Muscle layer of colon (tissue), 2 donors: ENCODE measurements around the gene RPL21.

ENCODE experiments used
- H3K27ac ChIP-seq: one replicate; pipeline ENCODE4 v1.7.0; 2013; ENCODE audit warnings: low read depth, mild to moderate bottlenecking, low read length, moderate library complexity
- H3K27me3 ChIP-seq, 2 donors: one replicate each; pipeline ENCODE4 v1.7.0; 2013; ENCODE audit warnings: low read length in 2 of 2, mild to moderate bottlenecking in 2 of 2; ENCODE audit not compliant: insufficient read depth in 2 of 2, control insufficient read depth in 1 of 2
- H3K36me3 ChIP-seq: one replicate; pipeline ENCODE4 v1.7.0; 2013; ENCODE audit warnings: mild to moderate bottlenecking, low read length; ENCODE audit not compliant: insufficient read depth
- H3K4me1 ChIP-seq: one replicate; pipeline ENCODE4 v1.7.0; 2013; ENCODE audit warnings: mild to moderate bottlenecking, low read length; ENCODE audit not compliant: insufficient read depth
- H3K4me3 ChIP-seq, 2 donors: one replicate each; pipeline ENCODE4 v1.7.0; 2013; ENCODE audit warnings: low read length in 2 of 2, low read depth in 1 of 2, mild to moderate bottlenecking in 1 of 2, moderate library complexity in 1 of 2
- H3K9ac ChIP-seq: one replicate; pipeline ENCODE4 v1.7.0; 2013; ENCODE audit warnings: low read length
- H3K9me3 ChIP-seq: one replicate; pipeline ENCODE4 v1.7.0; 2013; ENCODE audit warnings: mild to moderate bottlenecking, low read length
- donor health status: abdominal sarcoma.
- donor health status: Adenocarcinoma of cecum.

RPL21 gene

DNA sequence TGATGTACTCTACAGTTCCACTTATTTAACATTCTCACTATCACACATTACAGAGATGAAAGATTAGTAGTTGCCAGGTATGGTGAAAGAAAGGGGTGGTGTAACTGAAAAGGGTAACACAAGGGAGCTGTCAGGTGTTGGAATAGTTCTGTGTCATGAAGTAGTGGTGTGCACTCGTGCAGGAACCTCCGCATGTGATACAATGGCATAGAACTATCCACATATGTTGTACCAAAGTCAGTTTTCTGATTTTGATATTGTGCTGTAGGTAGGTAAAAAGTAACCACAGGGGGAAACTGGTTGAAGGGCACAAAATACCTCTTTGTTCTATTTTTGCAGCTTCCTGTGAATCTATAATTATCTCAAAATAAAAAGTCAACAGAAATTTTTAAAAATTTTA, 24.4 kb upstream of the RPL21 start:
- no peaks in the 10 kb centered on the region for H3K9me3 ChIP-seq

DNA sequence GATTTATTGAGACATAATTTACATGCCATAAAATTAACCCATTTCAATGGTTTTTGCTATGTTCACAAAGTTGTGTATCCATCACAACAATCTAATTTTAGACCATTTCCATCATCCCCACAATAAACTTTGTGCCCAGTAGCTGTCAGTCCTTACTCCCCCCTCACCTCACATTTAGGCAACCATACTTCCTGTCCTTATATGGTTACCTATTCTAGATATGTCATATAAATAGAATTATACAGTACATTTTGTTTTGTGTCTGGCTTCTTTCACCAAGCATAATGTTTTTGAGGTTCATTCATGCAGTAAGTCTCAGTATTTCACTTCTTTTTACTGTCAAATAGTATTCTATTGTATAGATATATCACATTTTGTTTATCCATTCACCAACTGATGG, 23.2 kb upstream of the RPL21 start:
- no peaks in the 10 kb centered on the region for H3K36me3 ChIP-seq
- no peaks in the 10 kb centered on the region for H3K4me1 ChIP-seq
- no peaks in the 10 kb centered on the region for H3K27me3 ChIP-seq
- H3K4me3 ChIP-seq, result no peak overlapping the region
- no peak overlapping the region for H3K9ac ChIP-seq
- H3K27ac ChIP-seq, result no peak overlapping the region
- no peaks in the 10 kb centered on the region for H3K9me3 ChIP-seq

More for the DNA sequence above, 24.4 kb upstream of the RPL21 start:
- Histone ChIP-seq H3K27me3 (no peaks in the 10 kb centered on the region), H3K4me3 (no peak overlapping the region), H3K36me3 (no peaks in the 10 kb centered on the region), H3K9ac (no peak overlapping the region), H3K27ac (no peak overlapping the region), H3K4me1 (no peaks in the 10 kb centered on the region)

DNA sequence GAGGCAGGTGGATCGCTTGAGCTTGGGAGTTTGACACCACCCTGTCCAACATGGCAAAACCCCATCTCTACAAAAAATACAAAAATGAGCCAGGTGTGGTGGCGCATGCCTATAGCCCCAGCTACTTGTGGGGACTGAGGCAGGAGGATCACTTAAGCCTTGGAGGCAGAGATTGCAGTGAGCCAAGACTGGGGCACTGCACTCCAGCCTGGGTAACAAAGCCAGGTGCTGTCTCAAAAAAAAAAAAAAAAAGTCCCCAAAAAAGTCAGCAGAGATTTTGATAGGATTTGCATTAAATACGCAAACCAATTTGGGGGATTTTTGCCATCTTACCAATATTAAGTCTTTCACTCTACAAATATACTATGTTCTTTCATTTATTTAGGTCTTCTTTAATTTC, 21.7 kb upstream of the RPL21 start:
- Histone ChIP-seq H3K4me1 (no peaks in the 10 kb centered on the region), H3K9ac (no peak overlapping the region), H3K9me3 (no peaks in the 10 kb centered on the region), H3K27me3 (no peaks in the 10 kb centered on the region), H3K4me3 (no peak overlapping the region), H3K36me3 (no peaks in the 10 kb centered on the region), H3K27ac (no peak overlapping the region)

DNA sequence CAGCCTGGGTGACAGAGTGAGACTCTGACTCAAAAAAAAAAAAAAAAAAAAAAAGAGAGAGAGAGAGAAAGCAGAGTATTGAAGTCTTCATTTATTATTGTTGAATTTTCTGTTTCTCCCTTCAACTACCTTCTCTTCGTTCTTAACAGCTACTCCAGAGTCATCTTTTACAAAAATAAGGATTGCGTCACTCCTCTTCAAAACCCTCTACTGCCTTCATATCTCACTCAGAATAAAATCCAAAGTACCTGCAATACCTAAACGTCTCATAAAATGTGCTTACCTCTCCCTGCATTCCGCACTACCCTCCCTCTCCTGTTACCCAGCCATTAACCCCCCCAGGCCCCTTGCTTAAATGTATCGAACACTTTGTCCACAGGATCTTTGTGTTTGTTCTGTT, 17.4 kb upstream of the RPL21 start:
- Histone ChIP-seq H3K36me3 (no peaks in the 10 kb centered on the region), H3K27ac (no peak overlapping the region), H3K9me3 (no peaks in the 10 kb centered on the region), H3K4me3 (no peak overlapping the region), H3K4me1 (no peaks in the 10 kb centered on the region), H3K9ac (no peak overlapping the region), H3K27me3 (no peaks in the 10 kb centered on the region)

DNA sequence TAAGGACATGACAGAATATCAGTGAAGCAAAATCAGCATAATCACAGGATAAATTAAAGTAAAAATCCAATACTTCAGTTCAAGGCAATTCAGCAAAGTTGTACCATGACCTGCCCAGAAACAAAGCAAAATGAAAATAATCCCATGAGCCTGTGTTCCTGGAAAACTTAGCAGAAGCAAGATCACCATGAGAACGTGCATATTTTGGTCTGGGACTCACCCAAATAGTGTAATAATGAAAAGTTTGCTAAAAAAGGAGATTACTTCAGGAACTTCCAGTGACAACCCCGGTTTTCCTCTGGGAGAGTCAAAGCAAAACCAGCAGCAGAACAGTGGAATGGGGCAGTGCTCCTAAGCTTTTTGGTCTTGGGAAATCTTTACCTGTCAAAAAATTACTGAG, 14.9 kb upstream of the RPL21 start:
- no peaks in the 10 kb centered on the region for H3K4me1 ChIP-seq
- no peak overlapping the region for H3K4me3 ChIP-seq
- no peaks in the 10 kb centered on the region for H3K27me3 ChIP-seq
- no peaks in the 10 kb centered on the region for H3K36me3 ChIP-seq
- H3K27ac ChIP-seq, result no peak overlapping the region
- no peak overlapping the region for H3K9ac ChIP-seq
- no peaks in the 10 kb centered on the region for H3K9me3 ChIP-seq

DNA sequence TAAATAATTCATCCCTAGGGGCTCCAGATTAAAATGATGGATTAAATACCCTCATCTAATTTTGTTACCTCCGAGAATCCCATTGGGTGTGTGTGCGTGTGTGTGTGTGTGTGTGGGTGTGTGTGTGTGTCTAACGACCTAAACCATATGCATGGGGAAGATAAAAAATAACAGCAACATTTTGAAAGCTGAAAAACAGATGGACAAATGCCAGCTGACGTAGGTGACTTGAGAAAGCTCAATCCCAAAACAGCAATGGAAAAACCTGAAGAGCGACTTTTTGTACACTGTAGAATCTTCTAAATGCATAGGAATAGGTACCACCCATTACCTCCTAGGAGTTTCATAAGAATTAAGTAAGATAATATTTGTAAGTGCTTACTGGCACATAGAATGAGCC, 8.7 kb upstream of the RPL21 start:
- no peak overlapping the region for H3K27ac ChIP-seq
- H3K9me3 ChIP-seq, result no peaks in the 10 kb centered on the region
- no peaks in the 10 kb centered on the region for H3K27me3 ChIP-seq
- no peak overlapping the region for H3K9ac ChIP-seq
- no peaks in the 10 kb centered on the region for H3K4me1 ChIP-seq
- no peak overlapping the region for H3K4me3 ChIP-seq
- H3K36me3 ChIP-seq, result no peaks in the 10 kb centered on the region

DNA sequence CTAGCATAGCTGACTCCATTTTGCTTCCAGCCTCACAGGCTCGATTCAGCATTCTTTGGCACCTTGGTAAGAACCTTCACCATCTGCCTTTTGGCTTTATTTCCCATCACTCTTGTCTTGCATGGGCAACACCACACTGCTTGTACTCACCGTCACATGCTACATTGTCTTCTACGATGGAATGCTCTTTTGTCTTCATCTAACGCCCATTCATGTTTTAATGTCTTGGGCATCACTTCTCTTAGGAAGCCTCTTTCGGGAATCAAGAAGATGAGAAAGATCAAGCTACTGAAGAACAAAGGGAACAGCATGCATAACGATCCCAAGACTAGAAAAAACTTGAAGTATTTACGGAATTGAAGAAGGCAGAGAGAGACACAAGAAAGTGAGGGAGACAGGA, 5.7 kb upstream of the RPL21 start:
- H3K9me3 ChIP-seq, result no peaks in the 10 kb centered on the region
- no peak overlapping the region for H3K27ac ChIP-seq
- no peaks in the 10 kb centered on the region for H3K27me3 ChIP-seq
- H3K36me3 ChIP-seq, result no peaks in the 10 kb centered on the region
- no peak overlapping the region for H3K9ac ChIP-seq
- H3K4me1 ChIP-seq, result no peaks in the 10 kb centered on the region
- H3K4me3 ChIP-seq, result no peak overlapping the region

DNA sequence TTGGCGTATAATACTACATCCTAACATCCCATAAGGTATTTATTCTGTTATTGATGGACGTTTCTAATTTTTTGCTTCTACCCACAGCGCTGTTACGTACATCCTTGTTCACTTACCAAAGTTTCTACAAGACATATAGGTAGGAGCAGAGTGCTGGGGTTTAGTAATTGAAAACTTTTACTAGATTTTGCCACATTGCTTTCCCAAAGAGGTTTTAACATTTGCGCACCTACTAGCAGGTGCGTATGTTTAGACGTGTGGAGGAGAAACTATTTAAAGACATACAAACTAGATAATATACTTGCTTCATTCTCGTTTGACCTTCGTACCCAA, 559 bp upstream of the RPL21 start:
- peak overlapping the region; percentile 98 for H3K9ac ChIP-seq
- H3K36me3 ChIP-seq, result peaks cover 21% of the 10 kb centered on the region
- H3K4me3 ChIP-seq, result peak overlapping the region; percentile 90 to 99
- H3K9me3 ChIP-seq, result no peaks in the 10 kb centered on the region
- peaks cover 27% of the 10 kb centered on the region for H3K4me1 ChIP-seq
- no peaks in the 10 kb centered on the region for H3K27me3 ChIP-seq
- H3K27ac ChIP-seq, result peak overlapping the region; percentile 94

DNA sequence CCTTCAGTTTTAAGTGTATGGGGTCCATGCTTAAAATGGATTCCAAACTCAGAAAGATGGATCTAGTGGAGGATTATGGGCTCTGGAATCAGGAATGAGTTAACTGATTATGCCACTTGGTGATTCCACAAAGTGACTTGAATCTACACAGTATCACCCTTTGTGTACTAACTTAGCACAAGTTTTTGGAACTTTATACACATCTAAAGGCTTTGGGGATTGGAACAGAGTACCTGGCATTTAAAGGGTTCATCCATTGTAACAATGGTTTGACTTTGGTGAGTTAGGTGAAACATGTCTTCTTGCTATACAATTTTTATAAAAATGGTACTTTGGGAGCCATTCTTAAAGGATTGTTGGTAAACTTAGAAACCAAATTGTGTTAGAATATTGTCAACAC, 1.1 kb downstream of the RPL21 start:
- Histone ChIP-seq H3K4me3 (peak overlapping the region; percentile 90 to 99), H3K9me3 (no peaks in the 10 kb centered on the region), H3K9ac (peak overlapping the region; percentile 98), H3K4me1 (peaks cover 27% of the 10 kb centered on the region), H3K36me3 (peaks cover 35% of the 10 kb centered on the region), H3K27ac (peak overlapping the region; percentile 94), H3K27me3 (no peaks in the 10 kb centered on the region)

DNA sequence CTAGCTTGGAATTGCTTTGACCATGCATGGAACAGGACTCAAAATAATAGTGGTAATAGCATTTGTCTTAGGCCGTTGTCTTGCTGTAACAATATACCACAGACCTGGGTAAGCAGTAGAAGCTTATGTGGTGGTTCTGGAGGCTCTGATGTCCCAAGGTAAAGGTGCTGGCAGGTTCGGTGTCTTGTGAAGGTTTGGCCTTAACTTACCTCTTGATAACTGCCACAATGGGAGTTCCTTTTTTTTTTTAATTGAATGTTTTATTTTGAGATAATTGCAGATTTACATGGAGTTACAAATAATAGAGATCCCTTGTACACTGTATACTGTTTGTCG, 5.8 kb downstream of the RPL21 start:
- H3K36me3 ChIP-seq, result peaks cover 47% of the 10 kb centered on the region
- no peaks in the 10 kb centered on the region for H3K27me3 ChIP-seq
- peaks cover 25% of the 10 kb centered on the region for H3K4me1 ChIP-seq
- no peaks in the 10 kb centered on the region for H3K9me3 ChIP-seq
- no peak overlapping the region for H3K27ac ChIP-seq
- H3K4me3 ChIP-seq, result no peak overlapping the region
- no peak overlapping the region for H3K9ac ChIP-seq

DNA sequence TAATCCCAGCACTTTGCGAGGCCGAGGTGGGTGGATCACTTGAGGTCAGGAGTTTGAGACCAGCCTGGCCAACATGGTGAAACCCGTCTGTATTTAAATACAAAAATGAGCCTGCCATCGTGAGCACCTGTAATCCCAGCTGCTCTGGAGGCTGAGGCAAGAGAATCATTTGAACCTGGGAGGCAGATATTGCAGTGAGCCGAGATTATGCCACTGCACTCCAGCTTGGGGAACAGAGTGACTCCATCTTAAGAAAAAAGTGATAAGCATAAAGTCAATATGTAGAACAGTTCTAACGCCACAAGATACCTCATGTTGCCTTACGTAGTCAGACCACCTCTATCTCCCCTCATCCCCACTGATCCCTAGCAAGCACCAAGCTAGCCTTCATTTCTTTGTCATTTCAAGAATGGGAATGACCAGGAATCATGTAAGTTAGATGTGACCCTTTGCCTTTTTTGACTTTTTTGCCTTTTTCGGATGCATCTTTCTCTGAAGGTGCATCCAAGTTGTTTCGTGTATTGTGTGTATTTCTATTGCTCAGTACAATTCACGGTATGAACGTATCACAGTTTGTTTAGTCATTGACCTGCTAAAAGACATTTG, 6.4 kb downstream of the RPL21 start:
- no peaks in the 10 kb centered on the region for H3K9me3 ChIP-seq
- no peak overlapping the region for H3K4me3 ChIP-seq
- peaks cover 47% of the 10 kb centered on the region for H3K36me3 ChIP-seq
- H3K27ac ChIP-seq, result no peak overlapping the region
- no peaks in the 10 kb centered on the region for H3K27me3 ChIP-seq
- H3K9ac ChIP-seq, result no peak overlapping the region
- H3K4me1 ChIP-seq, result peaks cover 20% of the 10 kb centered on the region

DNA sequence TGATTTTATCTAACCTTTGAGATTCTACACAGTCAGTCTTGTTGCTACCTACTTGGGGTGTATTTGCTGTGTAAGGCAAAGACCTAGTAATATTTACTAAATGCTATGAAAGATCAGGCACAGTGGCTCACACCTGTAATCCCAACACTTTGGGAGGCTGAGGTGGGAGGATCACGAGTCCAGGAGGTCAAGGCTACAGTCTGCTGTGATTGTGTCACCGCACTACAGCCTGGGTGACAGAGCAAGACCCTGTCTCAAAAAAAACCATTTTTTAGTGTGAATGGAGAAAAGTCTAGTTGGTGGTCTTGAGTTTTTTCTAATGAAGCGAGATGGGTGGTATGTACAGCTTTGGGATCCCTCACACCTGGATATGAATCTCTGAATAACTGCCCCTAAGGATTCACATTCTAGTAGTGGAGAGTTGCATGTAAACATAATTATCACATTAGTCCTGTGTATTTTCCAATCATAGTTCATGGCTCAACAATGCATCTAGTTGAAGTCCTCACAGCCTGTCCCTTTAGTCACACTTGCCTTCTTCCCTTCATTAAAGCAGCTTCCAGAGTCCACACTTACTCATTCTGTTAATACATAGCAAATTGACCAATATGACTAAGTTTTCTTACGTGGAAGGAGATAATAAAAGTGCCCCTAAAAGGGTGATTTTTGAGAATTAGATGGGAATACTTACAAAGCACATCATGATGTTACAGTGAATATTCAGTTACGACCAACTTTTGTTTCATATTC, 7.5 kb downstream of the RPL21 start:
- Histone ChIP-seq H3K9ac (no peak overlapping the region), H3K4me1 (peaks cover 15% of the 10 kb centered on the region), H3K4me3 (no peak overlapping the region), H3K36me3 (peaks cover 44% of the 10 kb centered on the region), H3K9me3 (no peaks in the 10 kb centered on the region), H3K27me3 (no peaks in the 10 kb centered on the region), H3K27ac (no peak overlapping the region)
